ENCODE data around the gene GRM7.

- TF ChIP-seq POLR2AphosphoS5 (IDR thresholded peaks at IDR 0.05; ENCODE audit: low read depth, low read length) (no peak), TAF1 (IDR thresholded peaks at IDR 0.05; ENCODE audit: borderline replicate concordance, insufficient read depth, low read length) (no peak)
These were observed 343.9 kb downstream of the GRM7 start for GRCh38 chr3:7204848-7205156.

Measured in PFSK-1 (cell line).